Measurements from ENCODE around the gene PCP4L1.
A peak's percentile ranks its signal among the peaks of the same experiment; 100 is the strongest.
"Not testable (repeated sequence)": the region's sequence is repeated elsewhere in the genome, so short reads cannot be mapped to it uniquely, and the experiment has no call there.

Gene PCP4L1

DNA sequence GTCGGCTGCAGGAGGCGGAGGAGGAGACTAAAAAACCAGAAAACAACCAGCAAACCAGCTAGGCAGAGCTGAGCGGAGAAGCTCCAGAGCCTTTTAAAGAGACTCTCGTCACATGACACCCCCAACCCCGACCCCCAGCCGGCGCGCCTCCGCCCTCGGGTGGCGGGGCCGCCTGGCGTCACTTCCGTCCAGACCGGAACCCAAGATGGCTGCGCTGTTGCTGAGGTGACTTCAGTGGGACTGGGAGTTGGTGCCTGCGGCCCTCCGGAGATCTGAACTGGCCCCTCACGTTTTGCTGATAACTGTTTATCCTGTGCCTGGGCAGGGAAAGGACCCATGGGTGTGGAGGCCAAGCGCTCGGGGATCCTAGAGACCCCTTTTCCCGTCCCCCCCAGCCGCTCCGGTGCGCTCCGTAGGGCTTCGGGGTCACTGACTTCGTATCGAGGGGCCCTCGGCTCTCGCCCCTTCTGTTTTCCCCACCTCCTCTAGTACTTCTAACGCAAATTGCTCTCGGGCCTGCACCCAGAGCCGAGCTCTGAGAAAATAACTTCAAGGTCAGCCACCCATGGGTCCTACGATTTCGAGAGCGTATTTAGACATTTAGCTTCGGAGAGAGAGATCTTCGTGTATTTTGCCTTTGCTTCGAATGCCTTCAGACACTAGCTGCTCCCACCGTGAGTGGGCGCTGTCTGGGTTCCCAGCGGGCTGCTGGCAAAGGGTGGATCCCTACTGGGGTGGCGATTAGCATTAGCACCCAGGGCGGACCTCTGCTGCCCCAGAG lies 55.8 kb downstream of the PCP4L1 start, which contains the start of gene SDHC:
Gene SDHC, plus strand, starts transcription at position 181 of the 781 bp plus-strand sequence. Its CDS starts 25 bp downstream, at position 206.
- peak; percentile 71 to 81 for DNase-seq (ENCODE audit: low read depth in 2 of 2)

DNA sequence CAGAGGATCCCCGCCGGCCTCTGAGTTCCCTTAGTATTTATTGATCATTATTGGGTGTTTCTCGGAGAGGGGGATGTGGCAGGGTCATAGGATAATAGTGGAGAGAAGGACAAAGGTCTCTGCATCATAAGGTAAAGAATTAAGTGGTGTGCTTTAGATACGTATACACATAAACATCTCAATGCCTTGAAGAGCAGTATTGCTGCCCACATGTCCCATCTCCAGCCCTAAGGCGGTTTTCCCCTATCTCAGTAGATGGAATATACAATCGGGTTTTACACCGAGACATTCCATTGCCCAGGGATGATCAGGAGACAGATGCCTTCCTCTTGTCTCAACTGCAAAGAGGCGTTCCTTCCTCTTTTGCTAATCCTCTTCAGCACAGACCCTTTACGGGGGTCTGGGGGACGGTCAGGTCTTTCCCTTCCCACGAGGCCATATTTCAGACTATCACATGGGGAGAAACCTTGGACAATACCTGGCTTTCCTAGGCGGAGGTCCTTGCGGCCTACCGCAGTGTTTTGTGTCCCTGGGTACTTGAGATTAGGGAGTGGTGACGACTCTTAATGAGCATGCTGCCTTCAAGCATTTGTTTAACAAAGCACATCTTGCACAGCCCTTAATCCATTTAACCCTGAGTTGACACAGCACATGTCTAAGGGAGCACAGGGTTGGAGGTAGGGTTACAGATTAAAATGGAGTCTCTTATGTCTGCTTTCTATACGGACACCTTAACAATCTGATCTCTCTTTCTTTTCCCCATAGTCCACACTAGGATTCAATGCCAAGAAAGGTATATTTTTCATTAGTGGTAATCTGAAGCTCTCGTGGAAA lies 57.5 kb downstream of the PCP4L1 start:
- DNase-seq (ENCODE audit: low read depth in 2 of 2), result not testable (repeated sequence)

DNA sequence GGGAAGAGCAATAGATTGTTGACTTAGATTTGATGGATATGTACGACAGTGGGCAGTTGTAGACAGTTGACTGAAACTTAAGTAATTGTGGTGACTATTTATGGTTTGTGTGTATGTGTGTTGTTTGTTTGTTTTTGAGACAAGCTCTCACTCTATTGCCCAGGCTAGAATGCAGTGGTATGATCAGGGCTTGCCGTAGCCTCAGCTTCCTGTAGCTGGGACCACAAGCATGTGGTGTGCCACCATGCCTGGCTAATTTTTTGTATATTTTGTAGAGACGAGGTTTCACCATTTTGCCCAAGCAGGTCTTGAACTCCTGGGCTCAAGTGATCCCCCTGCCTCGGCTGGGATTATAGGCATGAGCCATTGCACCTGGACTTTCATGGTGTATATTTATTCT lies 65.5 kb downstream of the PCP4L1 start:
- DNase-seq (ENCODE audit: low read depth in 2 of 2), result no peak

DNA sequence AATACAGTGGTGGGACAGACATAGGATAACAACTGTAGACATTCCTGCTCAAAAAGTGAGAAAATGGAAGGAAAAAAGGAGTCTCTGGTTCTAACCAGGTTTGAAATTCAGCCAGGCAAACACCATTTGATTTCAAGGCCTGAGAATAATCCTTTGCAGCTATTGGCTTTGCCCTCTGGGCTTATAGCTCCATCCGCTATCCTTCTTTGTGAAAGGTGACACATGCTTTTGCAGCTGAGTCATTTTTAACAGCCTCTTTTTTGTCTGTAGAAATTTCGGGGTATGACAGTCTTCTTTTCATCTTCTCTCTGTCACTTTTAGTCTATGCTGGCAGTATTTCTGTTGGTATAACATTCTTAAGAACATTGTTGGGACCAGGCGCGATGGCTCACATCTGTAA lies 71.8 kb downstream of the PCP4L1 start:
- no peak for DNase-seq (ENCODE audit: low read depth in 2 of 2)

DNA sequence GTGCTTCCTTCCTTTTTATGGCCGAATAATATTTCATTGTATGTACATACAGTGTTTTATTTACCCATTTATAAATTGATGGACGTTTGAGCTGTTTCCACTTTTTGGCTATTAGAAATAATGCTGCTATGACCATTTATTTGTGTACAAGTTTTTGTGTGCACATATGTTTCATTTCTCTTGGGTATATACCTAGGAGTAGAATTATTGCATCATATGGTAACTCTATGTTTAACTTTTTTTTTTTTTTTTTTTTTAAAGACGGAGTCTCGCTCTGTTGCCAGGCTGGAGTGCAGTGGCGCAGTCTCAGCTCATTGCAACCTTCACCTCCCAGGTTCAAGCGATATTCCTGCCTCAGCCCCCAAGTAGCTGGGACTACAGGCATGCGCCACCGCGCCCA lies 74.6 kb downstream of the PCP4L1 start:
- no peak for DNase-seq (ENCODE audit: low read depth in 2 of 2)

Data from stimulated activated CD4-positive, alpha-beta T cell treated with anti-CD3 and anti-CD28 coated beads, Interleukin-15, amount 100 ng/mL, for 48 hours (primary cell).